T-helper 1 cell treated with Interleukin-12 subunit alpha and Interleukin-12 subunit beta and Interleukin-4 antibody, amounts not matched to agents 30 μg/mL and 1 μg/mL, for 36 hours (primary cell): Measurements from ENCODE around the gene L3MBTL4.
"Not testable (repeated sequence)": the region's sequence is repeated elsewhere in the genome, so short reads cannot be mapped to it uniquely, and the experiment has no call there.

Experiments used
- H3K27ac Mint-ChIP-seq: one replicate; pipeline ENCODE4 v1.8.0; 2021; ENCODE audit warnings: mild to moderate bottlenecking, mixed read lengths
- H3K27me3 Mint-ChIP-seq: one replicate; pipeline ENCODE4 v1.8.0; 2021; ENCODE audit warnings: low read depth, mixed read lengths
- H3K36me3 Mint-ChIP-seq: one replicate; pipeline ENCODE4 v1.8.0; 2021; ENCODE audit warnings: low read depth, mixed read lengths
- H3K4me1 Mint-ChIP-seq: one replicate; pipeline ENCODE4 v1.8.0; 2021; ENCODE audit warnings: low read depth, mixed read lengths
- H3K4me3 Mint-ChIP-seq: one replicate; pipeline ENCODE4 v1.8.0; 2021; ENCODE audit warnings: mild to moderate bottlenecking, moderate library complexity, mixed read lengths
- H3K9me3 Mint-ChIP-seq: one replicate; pipeline ENCODE4 v1.8.0; 2021; ENCODE audit warnings: mixed read lengths

Gene L3MBTL4

GRCh38 chr18:6205706-6206105 lies 209.0 kb downstream of the L3MBTL4 start:
- no peaks in the 10 kb centered on the region for H3K27me3 Mint-ChIP-seq
- H3K36me3 Mint-ChIP-seq, result no peaks in the 10 kb centered on the region
- H3K4me3 Mint-ChIP-seq, result no peak overlapping the region
- H3K9me3 Mint-ChIP-seq, result no peaks in the 10 kb centered on the region
- H3K4me1 Mint-ChIP-seq, result no peaks in the 10 kb centered on the region
- H3K27ac Mint-ChIP-seq, result no peak overlapping the region

GRCh38 chr18:6204476-6204875 lies 210.2 kb downstream of the L3MBTL4 start:
- H3K4me1 Mint-ChIP-seq, result no peaks in the 10 kb centered on the region
- H3K36me3 Mint-ChIP-seq, result no peaks in the 10 kb centered on the region
- H3K27me3 Mint-ChIP-seq, result no peaks in the 10 kb centered on the region
- no peak overlapping the region for H3K27ac Mint-ChIP-seq
- H3K9me3 Mint-ChIP-seq, result no peaks in the 10 kb centered on the region
- no peak overlapping the region for H3K4me3 Mint-ChIP-seq

- Mint-ChIP-seq H3K9me3 (no peaks in the 10 kb centered on the region), H3K27me3 (no peaks in the 10 kb centered on the region), H3K4me1 (no peaks in the 10 kb centered on the region), H3K36me3 (no peaks in the 10 kb centered on the region), H3K27ac (no peak overlapping the region), H3K4me3 (no peak overlapping the region)
These were observed 210.9 kb downstream of the L3MBTL4 start for GRCh38 chr18:6203791-6204190.

GRCh38 chr18:6202861-6203260 lies 211.8 kb downstream of the L3MBTL4 start:
- H3K4me3 Mint-ChIP-seq, result no peak overlapping the region
- H3K36me3 Mint-ChIP-seq, result no peaks in the 10 kb centered on the region
- H3K4me1 Mint-ChIP-seq, result no peaks in the 10 kb centered on the region
- no peaks in the 10 kb centered on the region for H3K9me3 Mint-ChIP-seq
- H3K27ac Mint-ChIP-seq, result no peak overlapping the region
- H3K27me3 Mint-ChIP-seq, result no peaks in the 10 kb centered on the region

- no peaks in the 10 kb centered on the region for H3K9me3 Mint-ChIP-seq
- no peaks in the 10 kb centered on the region for H3K4me1 Mint-ChIP-seq
- H3K27ac Mint-ChIP-seq, result no peak overlapping the region
- H3K4me3 Mint-ChIP-seq, result no peak overlapping the region
- H3K27me3 Mint-ChIP-seq, result no peaks in the 10 kb centered on the region
- H3K36me3 Mint-ChIP-seq, result no peaks in the 10 kb centered on the region
These were observed 214.4 kb downstream of the L3MBTL4 start for GRCh38 chr18:6200204-6200774.

GRCh38 chr18:6199777-6200176 lies 214.9 kb downstream of the L3MBTL4 start:
- no peak overlapping the region for H3K27ac Mint-ChIP-seq
- no peaks in the 10 kb centered on the region for H3K9me3 Mint-ChIP-seq
- no peaks in the 10 kb centered on the region for H3K4me1 Mint-ChIP-seq
- H3K27me3 Mint-ChIP-seq, result no peaks in the 10 kb centered on the region
- H3K4me3 Mint-ChIP-seq, result no peak overlapping the region
- no peaks in the 10 kb centered on the region for H3K36me3 Mint-ChIP-seq

- Mint-ChIP-seq H3K36me3 (no peaks in the 10 kb centered on the region), H3K27me3 (no peaks in the 10 kb centered on the region), H3K27ac (no peak overlapping the region), H3K4me1 (no peaks in the 10 kb centered on the region), H3K9me3 (no peaks in the 10 kb centered on the region), H3K4me3 (no peak overlapping the region)
These were observed 216.1 kb downstream of the L3MBTL4 start for GRCh38 chr18:6198585-6198984.

GRCh38 chr18:6194640-6195039 lies 220.1 kb downstream of the L3MBTL4 start:
- no peaks in the 10 kb centered on the region for H3K4me1 Mint-ChIP-seq
- H3K36me3 Mint-ChIP-seq, result no peaks in the 10 kb centered on the region
- H3K9me3 Mint-ChIP-seq, result no peaks in the 10 kb centered on the region
- no peak overlapping the region for H3K4me3 Mint-ChIP-seq
- H3K27me3 Mint-ChIP-seq, result no peaks in the 10 kb centered on the region
- H3K27ac Mint-ChIP-seq, result no peak overlapping the region

- not testable (repeated sequence) for H3K27me3 Mint-ChIP-seq, H3K4me3 Mint-ChIP-seq, H3K36me3 Mint-ChIP-seq, H3K4me1 Mint-ChIP-seq, H3K27ac Mint-ChIP-seq
- peaks cover 14% of the 10 kb centered on the region for H3K9me3 Mint-ChIP-seq
These were observed 228.9 kb downstream of the L3MBTL4 start for GRCh38 chr18:6185782-6186181.

GRCh38 chr18:6174983-6175745 lies 239.5 kb downstream of the L3MBTL4 start:
- Mint-ChIP-seq H3K27me3 (no peaks in the 10 kb centered on the region), H3K9me3 (no peaks in the 10 kb centered on the region), H3K4me1 (no peaks in the 10 kb centered on the region), H3K27ac (no peak overlapping the region), H3K36me3 (no peaks in the 10 kb centered on the region), H3K4me3 (no peak overlapping the region)

GRCh38 chr18:6170604-6171003 lies 244.1 kb downstream of the L3MBTL4 start:
- H3K27ac Mint-ChIP-seq, result no peak overlapping the region
- H3K27me3 Mint-ChIP-seq, result no peaks in the 10 kb centered on the region
- H3K36me3 Mint-ChIP-seq, result no peaks in the 10 kb centered on the region
- H3K4me1 Mint-ChIP-seq, result no peaks in the 10 kb centered on the region
- no peaks in the 10 kb centered on the region for H3K9me3 Mint-ChIP-seq
- no peak overlapping the region for H3K4me3 Mint-ChIP-seq

- no peaks in the 10 kb centered on the region for H3K27me3 Mint-ChIP-seq
- no peaks in the 10 kb centered on the region for H3K4me1 Mint-ChIP-seq
- peaks cover 13% of the 10 kb centered on the region for H3K9me3 Mint-ChIP-seq
- no peak overlapping the region for H3K4me3 Mint-ChIP-seq
- H3K36me3 Mint-ChIP-seq, result no peaks in the 10 kb centered on the region
- no peak overlapping the region for H3K27ac Mint-ChIP-seq
These were observed 253.2 kb downstream of the L3MBTL4 start for GRCh38 chr18:6161549-6161948.

GRCh38 chr18:6159426-6159825 lies 255.3 kb downstream of the L3MBTL4 start:
- Mint-ChIP-seq H3K4me1 (no peaks in the 10 kb centered on the region), H3K4me3 (no peak overlapping the region), H3K9me3 (peaks cover 16% of the 10 kb centered on the region), H3K27me3 (no peaks in the 10 kb centered on the region), H3K27ac (no peak overlapping the region), H3K36me3 (no peaks in the 10 kb centered on the region)

- Mint-ChIP-seq H3K4me3 (no peak overlapping the region), H3K9me3 (peaks cover 14% of the 10 kb centered on the region), H3K4me1 (no peaks in the 10 kb centered on the region), H3K27ac (no peak overlapping the region), H3K27me3 (no peaks in the 10 kb centered on the region), H3K36me3 (no peaks in the 10 kb centered on the region)
These were observed 255.8 kb downstream of the L3MBTL4 start for GRCh38 chr18:6158958-6159357.

- Mint-ChIP-seq H3K4me3 (no peak overlapping the region), H3K27me3 (no peaks in the 10 kb centered on the region), H3K9me3 (peaks cover 8% of the 10 kb centered on the region), H3K27ac (no peak overlapping the region), H3K36me3 (no peaks in the 10 kb centered on the region), H3K4me1 (no peaks in the 10 kb centered on the region)
These were observed 258.3 kb downstream of the L3MBTL4 start for GRCh38 chr18:6156446-6156845.
